Erythroblast (primary cell): ENCODE measurements around the gene DTHD1.

Source experiments
- DNase-seq, 2 experiments: peaks; one replicate each; lab custom pipeline; 2025; lab: John Stamatoyannopoulos, UW
- GATA1 ChIP-seq: IDR thresholded peaks from 2 replicates; pipeline ENCODE4 v1.6.1; 2011; ENCODE audit warnings: low read depth, mild to moderate bottlenecking, control low read depth, low read length, moderate library complexity
- POLR2A ChIP-seq: IDR thresholded peaks from 2 replicates; pipeline ENCODE4 v1.6.1; 2011; ENCODE audit warnings: mild to moderate bottlenecking, low read length

DTHD1 gene

GRCh38 chr4:36281384-36282106 is at the start of gene DTHD1:
DTHD1 (plus strand) TSS chr4:36281616; CDS start chr4:36281759, 143 bp downstream.
- DNase-seq: no peak
- TF ChIP-seq POLR2A (no peak), GATA1 (no peak)

- no peak for TF ChIP-seq GATA1
- no peak for TF ChIP-seq POLR2A
- DNase-seq: no peak
These were observed 47.7 kb upstream of the DTHD1 start for GRCh38 chr4:36233567-36234266.

GRCh38 chr4:36235306-36235705 is 46.1 kb upstream of the DTHD1 start:
- peak; percentile 72 to 88 for DNase-seq
- no peak for TF ChIP-seq GATA1
- TF ChIP-seq POLR2A: no peak

- no peak for DNase-seq
- TF ChIP-seq POLR2A: no peak
- TF ChIP-seq GATA1: no peak
These were observed 45.3 kb upstream of the DTHD1 start for GRCh38 chr4:36236159-36236558.

- no peak for DNase-seq
- TF ChIP-seq POLR2A (no peak), GATA1 (no peak)
These were observed 43.8 kb upstream of the DTHD1 start for GRCh38 chr4:36237366-36238313.

- no peak for TF ChIP-seq POLR2A
- DNase-seq: peak; percentile 35 to 48
These were observed 39.6 kb upstream of the DTHD1 start for GRCh38 chr4:36241771-36242170.

- no peak for TF ChIP-seq GATA1
- no peak for TF ChIP-seq POLR2A
- DNase-seq: peak; percentile 26 to 29
These were observed 38.6 kb upstream of the DTHD1 start for GRCh38 chr4:36242629-36243354.

- no peak for TF ChIP-seq GATA1
- TF ChIP-seq POLR2A: no peak
- peak; percentile 57 to 67 for DNase-seq
These were observed 37.8 kb upstream of the DTHD1 start for GRCh38 chr4:36243355-36244256.

- DNase-seq: peak; percentile 57 to 68
These were observed 36.9 kb upstream of the DTHD1 start, which contains the start of gene ARAP2 for GRCh38 chr4:36244257-36245082. ARAP2 (minus strand) TSS chr4:36244514; CDS start chr4:36229486, 15,028 bp downstream.

GRCh38 chr4:36249610-36250009 is 31.8 kb upstream of the DTHD1 start:
- no peak for TF ChIP-seq POLR2A
- TF ChIP-seq GATA1: no peak
- no peak for DNase-seq

More at GRCh38 chr4:36244257-36245082, 36.9 kb upstream of the DTHD1 start, which contains the start of gene ARAP2:
- TF ChIP-seq POLR2A (no peak), GATA1 (no peak)

GRCh38 chr4:36251983-36252382 is 29.4 kb upstream of the DTHD1 start:
- TF ChIP-seq POLR2A (no peak), GATA1 (no peak)
- no peak for DNase-seq

- no peak for TF ChIP-seq GATA1
- TF ChIP-seq POLR2A: no peak
- no peak for DNase-seq
These were observed 27.0 kb upstream of the DTHD1 start for GRCh38 chr4:36254371-36254770.
